K562 (cell line): ENCODE measurements around the gene SETD5. TPM values are rescaled to one million over a fixed set of nuclear protein-coding genes. Genes with fewer than 3 reads are reported as not detected.

Source experiments
- ATAC-seq: fragments of 200-7000 bp; cut with Tn5 transposase; 3 replicates; pipeline ENCODE4 v1.9.1; 2020; ENCODE audit warnings: moderate library complexity
- BruUV-seq: library from RNA; stranded (reverse); fragments of 400-500 nt; replicated peaks from 2 replicates; lab custom pipeline; 2021; lab: Mats Ljungman, UMichigan
- CTCF ChIA-PET: fragments of 300-600 bp; formaldehyde crosslinking; extraction: SDS; loops from one replicate; lab custom pipeline; 2021; ENCODE audit warnings: low intra/inter-chr PET ratio; lab: Yijun Ruan, JAX
- POLR2A ChIA-PET: fragments of 300-600, 350-650 bp; sonication (Branson Sonifier 250); formaldehyde crosslinking; extraction: SDS; loops from one replicate; lab custom pipeline; 2021; ENCODE audit warnings: antibody characterized with exemption, inconsistent platforms; lab: Yijun Ruan, JAX
- DNase-seq, 4 experiments: peaks; one replicate each; pipeline versions ENCODE4 v3.0.0 to v3.0.0-alpha.2; 2011 to 2018; ENCODE audit warnings: low spot score in 3 of 4, mixed read lengths in 3 of 4; ENCODE audit errors: extremely low read depth in 1 of 4
- FAIRE-seq: peaks from 2 replicates; lab custom pipeline; 2011; peaks lifted over from hg19 to GRCh38; lab: Jason Lieb, UNC
- H2AFZ ChIP-seq: 2 replicates; pipeline ENCODE4 v1.6.0; 2011; ENCODE audit warnings: low read depth, low read length, control low read depth, inconsistent platforms
- H3K27ac ChIP-seq: fragments of 200-600 bp; 3 replicates; pipeline ENCODE4 v1.8.0; 2011; ENCODE audit warnings: low read depth, mild to moderate bottlenecking, control low read depth, inconsistent platforms, low read length, moderate library complexity, mixed read lengths; ENCODE audit errors: extremely low read depth
- H3K27me3 ChIP-seq, 2 experiments: fragments of 300-600 bp in 1 of 2; 2 replicates in 1 of 2; 3 replicates in 1 of 2; pipeline versions ENCODE4 v1.6.0 to v1.8.0; 2011; ENCODE audit warnings: inconsistent platforms in 2 of 2, low read length in 2 of 2, mild to moderate bottlenecking in 1 of 2, mixed read lengths in 1 of 2, moderate library complexity in 1 of 2; ENCODE audit not compliant: control insufficient read depth in 2 of 2, insufficient read depth in 2 of 2
- H3K36me3 ChIP-seq: fragments of 300-600 bp; 3 replicates; pipeline ENCODE4 v1.8.0; 2011; ENCODE audit warnings: mild to moderate bottlenecking, low read length, inconsistent platforms; ENCODE audit not compliant: control insufficient read depth, insufficient read depth
- H3K4me1 ChIP-seq, 2 experiments: fragments of 200-600 bp in 1 of 2; replicated peaks in 1 of 2; 2 replicates in 1 of 2; 3 replicates in 1 of 2; pipeline versions ENCODE4 v1.5.1 to v1.8.0; 2011; ENCODE audit warnings: inconsistent platforms in 2 of 2, low read length in 2 of 2, mild to moderate bottlenecking in 1 of 2, mixed read lengths in 1 of 2, moderate library complexity in 1 of 2; ENCODE audit not compliant: control insufficient read depth in 2 of 2, insufficient read depth in 2 of 2
- H3K4me2 ChIP-seq: 2 replicates; pipeline ENCODE4 v1.6.1; 2011; ENCODE audit warnings: low read length, control low read depth, inconsistent platforms, mixed read lengths; ENCODE audit not compliant: insufficient read depth
- H3K4me3 ChIP-seq: fragments of 200-600 bp; sonication (generic), shearing (Covaris generic); 2 replicates; pipeline ENCODE4 v1.5.1; 2016; ENCODE audit warnings: control low read depth, inconsistent platforms
- H3K79me2 ChIP-seq: fragments of 200-600 bp; 3 replicates; pipeline ENCODE4 v1.8.0; 2011; ENCODE audit warnings: low read length, inconsistent platforms; ENCODE audit not compliant: control insufficient read depth, insufficient read depth
- H3K9ac ChIP-seq, 2 experiments: 2 replicates each; pipeline versions ENCODE4 v1.6.0 to v1.6.1; 2011; ENCODE audit warnings: low read depth in 2 of 2, low read length in 2 of 2, control low read depth in 1 of 2, inconsistent platforms in 1 of 2, mild to moderate bottlenecking in 1 of 2, mixed read lengths in 1 of 2; ENCODE audit not compliant: insufficient read depth in 1 of 2
- H3K9me1 ChIP-seq: one replicate; pipeline ENCODE4 v1.6.0; 2011; ENCODE audit warnings: inconsistent platforms, mild to moderate bottlenecking, low read length, moderate library complexity; ENCODE audit not compliant: control insufficient read depth, insufficient read depth
- H3K9me3 ChIP-seq: replicated peaks from 2 replicates; pipeline ENCODE4 v1.5.1; 2011; ENCODE audit warnings: low read depth, low read length, inconsistent platforms; ENCODE audit not compliant: control insufficient read depth, insufficient read depth
- H4K20me1 ChIP-seq: replicated peaks from 2 replicates; pipeline ENCODE4 v1.6.1; 2011; ENCODE audit warnings: low read length, inconsistent platforms, mixed read lengths; ENCODE audit not compliant: control insufficient read depth, insufficient read depth
- BCL6 ChIP-seq: fragments of 250-450 bp; sonication (Bioruptor Pico); IDR thresholded peaks from 2 replicates; pipeline ENCODE4 v1.4.0; 2020
- C11orf30 ChIP-seq: fragments of 450-650 bp; IDR thresholded peaks from 2 replicates; pipeline ENCODE4 v1.6.1; 2016; ENCODE audit warnings: low read depth, mild to moderate bottlenecking
- CCNT2 ChIP-seq: IDR thresholded peaks from 2 replicates; pipeline ENCODE4 v1.6.1; 2011; ENCODE audit warnings: borderline replicate concordance, low read depth, mild to moderate bottlenecking, moderate library complexity, mixed read lengths, low read length; ENCODE audit not compliant: insufficient read length; ENCODE audit errors: extremely low read depth
- KHSRP ChIP-seq: fragments of 450-650 bp; IDR thresholded peaks from 2 replicates; pipeline ENCODE4 v1.6.1; 2017
- MGA ChIP-seq: fragments of 450-650 bp; IDR thresholded peaks from 2 replicates; pipeline ENCODE4 v1.6.1; 2016; ENCODE audit warnings: mild to moderate bottlenecking, moderate library complexity
- POLR2AphosphoS5 ChIP-seq: IDR thresholded peaks from 2 replicates; pipeline ENCODE4 v1.6.1; 2011; ENCODE audit warnings: mild to moderate bottlenecking, low read depth, low read length, moderate library complexity; ENCODE audit not compliant: control insufficient read depth, insufficient read depth
- POLR2H ChIP-seq: IDR thresholded peaks from 2 replicates; pipeline ENCODE4 v1.6.1; 2016; ENCODE audit warnings: missing genetic modification characterization, low read depth, mild to moderate bottlenecking, control low read depth, missing compliant biosample characterization, moderate library complexity
- RBM39 ChIP-seq: fragments of 200-400 bp; formaldehyde crosslinking; optimal IDR thresholded peaks from 2 replicates; pipeline ENCODE3; 2018; ENCODE audit warnings: low read depth, low read length
- SAFB ChIP-seq: fragments of 200-400 bp; formaldehyde crosslinking; IDR thresholded peaks from 2 replicates; pipeline ENCODE4 v1.6.1; 2017; ENCODE audit warnings: low read depth, low read length, borderline replicate concordance
- SUPT5H ChIP-seq: fragments of 450-650 bp; IDR thresholded peaks from 2 replicates; pipeline ENCODE4 v1.6.1; 2016
- WGBS: fragments of 100-300 bp; shearing (Covaris generic); methylation state at CpG from one replicate; pipeline ENCODE4 v1.1.6; 2016; ENCODE audit warnings: low coverage, mixed read lengths; ENCODE audit not compliant: insufficient coverage; ENCODE audit errors: missing lambda C conversion rate; 5-methylcytosine and 5-hydroxymethylcytosine counted together
- in situ Hi-C: fragments of 300-500 bp; cut with MboI; formaldehyde crosslinking; loops from 4 replicates; pipeline ENCODE4 v1.15.0; 2018; ENCODE audit warnings: inconsistent platforms, mixed read lengths
- intact Hi-C: fragments of 100-400 bp; cut with micrococcal nuclease; formaldehyde crosslinking; loops from 2 replicates; pipeline ENCODE4 v1.14.2; 2022
- polyA plus RNA-seq, 8 experiments: library from polyadenylated mRNA; depleted of rRNA in 4 of 8; stranded (reverse) in 5 of 8; unstranded in 3 of 8; fragments of >200 nt; fragmentation: Nextera tagmentation in 2 of 8; fragmentation: Illumina TruSeq in 1 of 8; extraction: Ambion mirVana in 2 of 8; extraction: Trizol in 1 of 8; gene quantifications; 2 replicates each; pipeline versions ENCODE4 v1.2.1 to v1.2.3, GENCODE V29; 2011 to 2014; ENCODE audit warnings: inconsistent platforms in 1 of 8, missing spikeins in 1 of 8
- total RNA-seq, 7 experiments: library from RNA; depleted of rRNA in 6 of 7; stranded (reverse); fragments of >200 nt in 6 of 7; fragmentation: Illumina TruSeq in 2 of 7; extraction: Trizol in 2 of 7; gene quantifications; 2 replicates each; pipeline versions ENCODE4 v1.2.1 to v1.2.3, GENCODE V29; 2011 to 2021; ENCODE audit warnings: low replicate concordance in 1 of 7

The SETD5 gene
- total and polyA plus RNA-seq, 9 of the 15 experiments (the other 6 are each of a cell fraction or from before 2014, with no cell fraction given): 20.8 to 135 (median 87.2) TPM

GRCh38 chr3:9385187-9386077 is 12.0 kb upstream of the SETD5 start:
- no TSS peak for BruUV-seq
- FAIRE-seq: no peak
- no peaks in the 10 kb centered on the region for H3K4me1 ChIP-seq
- WGBS: 94% methylated on average over 2 of the region's 2 CpGs
- H4K20me1 ChIP-seq: no peaks in the 10 kb centered on the region
- no peak overlapping the region for H2AFZ ChIP-seq
- in situ Hi-C loops (no loop called here), intact Hi-C loops (loop anchor here (5.0 kb wide), 1 partner anchor 37 kb away; no protein-coding TSS in a partner anchor)
- ChIA-PET CTCF (no interaction called here), POLR2A (interaction anchor here (0.6 to 3.4 kb wide), 9 partner anchors 10 to 471 kb away, joined by 3 to 83 read pairs (median 3); partner anchors contain the start of genes SETD5 and THUMPD3)
- no peak overlapping the region for H3K9ac ChIP-seq
- no peak overlapping the region for H3K4me3 ChIP-seq
- H3K27me3 ChIP-seq: no peaks in the 10 kb centered on the region
- H3K9me3 ChIP-seq: no peaks in the 10 kb centered on the region
- no peak overlapping the region for H3K4me2 ChIP-seq
- DNase-seq: no peak
- peaks cover 29% of the 10 kb centered on the region for H3K79me2 ChIP-seq
- H3K36me3 ChIP-seq: peaks cover 91% of the 10 kb centered on the region
- no peaks in the 10 kb centered on the region for H3K9me1 ChIP-seq
- ATAC-seq: no peak
- H3K27ac ChIP-seq: no peak overlapping the region; the same call in 2 of the 3 replicates
- TF ChIP-seq BCL6 (CRISPR knock-in tag) (no peak), POLR2AphosphoS5 (peak; percentile 38; the same call in 1 of the 2 replicates), KHSRP (peak; percentile 35; the same call in 1 of the 2 replicates), POLR2H (tag) (peak; percentile 69), RBM39 (no peak), CCNT2 (peak; percentile 16), SUPT5H (peak; percentile 51; the same call in 1 of the 2 replicates), SAFB (no peak), MGA (no peak), C11orf30 (no peak)
